ENCODE results near the gene EFCAB8. TPM values are rescaled to one million over a fixed set of nuclear protein-coding genes. Genes with fewer than 3 reads are reported as not detected.

The EFCAB8 gene
- total RNA-seq, 1 donor from 2014 or later, result 0.32 TPM

DNA sequence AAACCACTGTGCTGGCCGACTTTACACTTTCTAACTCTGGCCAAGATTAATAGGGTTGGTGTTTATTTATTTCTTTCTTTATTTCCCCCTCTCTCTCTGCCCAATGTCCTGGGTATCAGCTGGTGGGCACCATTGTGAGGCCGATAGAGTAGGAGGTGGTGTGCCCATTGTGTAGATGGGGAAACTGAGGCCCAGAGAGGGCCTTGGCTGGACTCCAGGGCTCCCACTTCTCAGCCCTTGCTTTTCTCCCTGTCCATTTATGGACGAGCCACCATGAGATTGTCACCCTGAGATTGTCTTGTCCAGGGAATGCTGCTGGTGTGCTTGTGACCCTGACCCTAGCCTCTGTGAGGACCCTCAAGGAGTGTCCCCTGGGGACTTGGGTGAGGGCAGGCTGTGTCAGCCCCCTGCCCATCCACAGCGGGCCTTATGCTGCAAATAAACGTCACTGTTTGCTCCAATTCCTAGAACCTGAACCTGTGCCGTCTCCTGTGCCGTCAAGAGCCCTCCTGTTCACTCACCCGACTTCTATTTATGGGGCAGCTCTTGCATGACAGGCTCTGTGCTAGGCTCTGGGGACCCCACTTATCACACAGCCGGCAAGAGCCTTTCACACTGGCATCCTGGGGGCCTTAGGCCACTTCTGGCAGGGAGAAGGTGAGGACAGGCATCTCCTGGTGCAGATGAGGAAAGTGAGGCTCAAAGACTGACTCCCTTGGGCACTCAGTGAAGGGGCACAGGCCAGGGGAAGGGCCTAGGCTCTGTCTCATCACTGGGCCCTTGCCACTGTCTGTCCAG lies 120.7 kb downstream of the EFCAB8 start:
- H3K27me3 Mint-ChIP-seq (ENCODE audit: low read depth), result peaks cover 16% of the 10 kb centered on the region
- H3K36me3 Mint-ChIP-seq (ENCODE audit: low read depth), result no peaks in the 10 kb centered on the region
- no peak overlapping the region for H3K4me3 Mint-ChIP-seq (ENCODE audit: unreplicated experiment)
- TF ChIP-seq CTCF (IDR thresholded peaks at IDR 0.05), result no peak
- H3K4me1 Mint-ChIP-seq (ENCODE audit: low read depth), result no peaks in the 10 kb centered on the region
- DNase-seq (ENCODE audit: low spot score), result peak; percentile 46
- no peak overlapping the region for H3K27ac Mint-ChIP-seq (ENCODE audit: unreplicated experiment)
- peaks cover 6% of the 10 kb centered on the region for H3K9me3 Mint-ChIP-seq (ENCODE audit: low read depth)

- Mint-ChIP-seq H3K4me3 (ENCODE audit: unreplicated experiment) (no peak overlapping the region), H3K27me3 (ENCODE audit: low read depth) (peaks cover 20% of the 10 kb centered on the region), H3K36me3 (ENCODE audit: low read depth) (no peaks in the 10 kb centered on the region), H3K9me3 (ENCODE audit: low read depth) (peaks cover 6% of the 10 kb centered on the region), H3K27ac (ENCODE audit: unreplicated experiment) (no peak overlapping the region), H3K4me1 (ENCODE audit: low read depth) (no peaks in the 10 kb centered on the region)
- peak; percentile 80 for DNase-seq (ENCODE audit: low spot score)
- no peak for TF ChIP-seq CTCF (IDR thresholded peaks at IDR 0.05)
Observed at GRCh38 chr20:32980131-32980941, 121.6 kb downstream of the EFCAB8 start.

DNA sequence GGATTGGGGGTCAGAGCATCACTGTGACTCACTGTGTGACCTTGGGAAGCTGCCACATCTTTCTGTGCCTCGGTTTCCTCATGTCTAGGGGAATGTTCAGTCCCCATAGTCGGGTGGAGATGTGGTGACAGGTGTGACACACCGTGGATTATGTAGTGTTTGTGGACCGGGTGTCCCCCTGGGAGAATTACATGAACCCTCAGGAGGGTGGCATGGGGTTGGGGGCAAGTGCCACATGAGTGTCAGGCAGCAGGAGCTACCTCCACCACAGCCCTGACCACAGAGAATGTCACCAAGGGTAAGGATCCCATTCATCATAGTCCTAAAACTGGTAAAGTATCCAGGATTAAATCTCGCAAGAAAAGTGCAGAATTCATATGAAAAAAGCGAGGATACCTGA lies 122.3 kb downstream of the EFCAB8 start:
- no peak for TF ChIP-seq CTCF (IDR thresholded peaks at IDR 0.05)
- peak; percentile 22 for DNase-seq (ENCODE audit: low spot score)
- Mint-ChIP-seq H3K9me3 (ENCODE audit: low read depth) (peaks cover 6% of the 10 kb centered on the region), H3K4me1 (ENCODE audit: low read depth) (no peaks in the 10 kb centered on the region), H3K27me3 (ENCODE audit: low read depth) (peaks cover 21% of the 10 kb centered on the region), H3K27ac (ENCODE audit: unreplicated experiment) (no peak overlapping the region), H3K4me3 (ENCODE audit: unreplicated experiment) (no peak overlapping the region), H3K36me3 (ENCODE audit: low read depth) (no peaks in the 10 kb centered on the region)

DNA sequence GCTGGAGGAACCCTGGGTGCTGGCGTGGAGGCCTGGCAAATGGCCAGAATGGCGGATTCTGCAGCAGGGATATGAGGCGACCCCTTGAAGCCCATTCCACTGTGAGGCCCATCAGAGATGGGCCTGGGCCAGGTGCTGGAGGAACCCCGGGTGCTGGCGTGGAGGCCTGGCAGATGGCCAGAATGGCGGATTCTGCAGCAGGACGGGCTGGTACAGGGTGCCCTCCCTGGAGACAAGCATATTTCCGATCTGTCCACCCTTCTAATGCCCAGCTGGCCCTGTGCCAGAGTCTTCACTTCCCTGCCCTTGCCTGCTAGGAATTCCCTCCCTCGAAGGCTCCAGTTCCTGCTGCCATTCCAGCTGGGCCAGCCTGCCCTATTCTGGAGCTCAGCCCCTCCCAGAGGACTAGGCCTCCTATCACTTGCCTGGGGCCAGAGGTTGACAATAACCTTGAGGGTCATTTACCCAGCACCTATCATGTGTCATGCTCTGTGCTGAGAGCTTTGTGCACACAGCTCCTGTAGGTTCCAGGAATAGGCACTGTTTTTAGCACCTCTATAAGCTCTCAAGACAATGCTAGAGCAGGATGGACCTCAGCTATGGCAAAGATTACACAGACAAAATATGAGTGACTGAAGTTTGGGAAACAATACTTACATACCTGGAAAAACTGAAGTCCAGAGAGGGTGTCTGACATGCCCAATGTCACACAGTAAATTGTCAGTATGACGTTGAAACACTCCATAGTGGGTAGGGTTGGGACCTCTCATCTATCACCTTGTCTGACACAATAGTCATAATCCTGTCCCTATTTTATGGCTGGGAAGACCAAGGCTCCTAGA lies 124.1 kb downstream of the EFCAB8 start:
- no peak for TF ChIP-seq CTCF (IDR thresholded peaks at IDR 0.05)
- no peaks in the 10 kb centered on the region for H3K4me1 Mint-ChIP-seq (ENCODE audit: low read depth)
- no peaks in the 10 kb centered on the region for H3K36me3 Mint-ChIP-seq (ENCODE audit: low read depth)
- H3K27me3 Mint-ChIP-seq (ENCODE audit: low read depth), result peaks cover 26% of the 10 kb centered on the region
- no peaks in the 10 kb centered on the region for H3K9me3 Mint-ChIP-seq (ENCODE audit: low read depth)
- no peak overlapping the region for H3K4me3 Mint-ChIP-seq (ENCODE audit: unreplicated experiment)
- peak; percentile 75 for DNase-seq (ENCODE audit: low spot score)
- no peak overlapping the region for H3K27ac Mint-ChIP-seq (ENCODE audit: unreplicated experiment)
